Endothelial cell of umbilical vein (primary cell): ENCODE measurements around the gene TF. TPM values are rescaled to one million over a fixed set of nuclear protein-coding genes. Genes with fewer than 3 reads are reported as not detected.

Experiments
- BruUV-seq: library from RNA; stranded (reverse); fragments of 400-500 nt; replicated peaks from 2 replicates; lab custom pipeline; 2021; lab: Mats Ljungman, UMichigan
- CTCF ChIA-PET: fragments of 300-600, 350-600 bp; sonication (Branson Sonifier 250); formaldehyde crosslinking; loops from one replicate; lab custom pipeline; 2021; ENCODE audit warnings: antibody characterized with exemption, inconsistent platforms; lab: Charles Lee
- POLR2A ChIA-PET: fragments of 300-600, 350-600 bp; sonication (Branson Sonifier 250); formaldehyde crosslinking; loops from one replicate; lab custom pipeline; 2021; ENCODE audit warnings: antibody characterized with exemption, inconsistent platforms; lab: Charles Lee
- DNase-seq: peaks from one replicate; pipeline ENCODE4 v3.0.0-alpha.2; 2011; ENCODE audit warnings: low read depth, low spot score
- FAIRE-seq: peaks from 2 replicates; lab custom pipeline; 2011; peaks lifted over from hg19 to GRCh38; lab: Jason Lieb, UNC
- H2AFZ ChIP-seq: 2 replicates; pipeline ENCODE4 v1.6.0; 2012; ENCODE audit warnings: low read depth, low read length, control low read depth, inconsistent platforms
- H3K27ac ChIP-seq: 2 replicates; pipeline ENCODE4 v1.5.1; 2011; ENCODE audit warnings: low read depth, mild to moderate bottlenecking, control low read depth, low read length, moderate library complexity; ENCODE audit not compliant: insufficient read depth
- H3K27me3 ChIP-seq, 2 experiments: 2 replicates each; pipeline versions ENCODE4 v1.6.0 to v1.6.1; 2011; ENCODE audit warnings: low read length in 2 of 2, mixed read lengths in 1 of 2; ENCODE audit not compliant: control insufficient read depth in 2 of 2, insufficient read depth in 2 of 2
- H3K36me3 ChIP-seq, 2 experiments: 2 replicates in 1 of 2; 3 replicates in 1 of 2; pipeline ENCODE4 v1.5.1; 2011; ENCODE audit warnings: low read length in 2 of 2, mild to moderate bottlenecking in 1 of 2, moderate library complexity in 1 of 2; ENCODE audit not compliant: control insufficient read depth in 2 of 2, insufficient read depth in 2 of 2; ENCODE audit errors: extremely low read depth in 1 of 2
- H3K4me1 ChIP-seq: 3 replicates; pipeline ENCODE4 v1.5.1; 2011; ENCODE audit warnings: mild to moderate bottlenecking, low read length; ENCODE audit not compliant: control insufficient read depth, insufficient read depth; ENCODE audit errors: extremely low read depth
- H3K4me2 ChIP-seq: 2 replicates; pipeline ENCODE4 v1.6.1; 2011; ENCODE audit warnings: low read length, control low read depth, mixed read lengths; ENCODE audit not compliant: insufficient read depth
- H3K4me3 ChIP-seq, 3 experiments: fragments of 200-600 bp in 1 of 3; sonication (generic), shearing (Covaris generic) in 1 of 3; replicated peaks in 1 of 3; 2 replicates each; pipeline ENCODE4 v1.5.1; 2011 to 2016; ENCODE audit warnings: control low read depth in 3 of 3, low read length in 3 of 3, mild to moderate bottlenecking in 2 of 3, inconsistent platforms in 1 of 3, low read depth in 1 of 3, moderate library complexity in 1 of 3; ENCODE audit not compliant: insufficient read depth in 1 of 3
- H3K79me2 ChIP-seq: 2 replicates; pipeline ENCODE4 v1.6.0; 2012; ENCODE audit warnings: low read length, inconsistent platforms; ENCODE audit not compliant: control insufficient read depth, insufficient read depth
- H3K9ac ChIP-seq: replicated peaks from 2 replicates; pipeline ENCODE3; 2011; ENCODE audit warnings: low read length, control low read depth; ENCODE audit not compliant: insufficient read depth; ENCODE audit errors: extremely low read depth
- H3K9me1 ChIP-seq: replicated peaks from 3 replicates; pipeline ENCODE4 v1.6.0; 2011; ENCODE audit warnings: mild to moderate bottlenecking, low read length; ENCODE audit not compliant: control insufficient read depth, insufficient read depth; ENCODE audit errors: extremely low read depth
- H3K9me3 ChIP-seq: replicated peaks from 2 replicates; pipeline ENCODE4 v1.5.1; 2012; ENCODE audit warnings: low read length, inconsistent platforms; ENCODE audit not compliant: control insufficient read depth, insufficient read depth
- H4K20me1 ChIP-seq: replicated peaks from 2 replicates; pipeline ENCODE3; 2011; ENCODE audit warnings: mild to moderate bottlenecking, low read length; ENCODE audit not compliant: control insufficient read depth, insufficient read depth; ENCODE audit errors: extremely low read depth
- EZH2 ChIP-seq: IDR thresholded peaks from 2 replicates; pipeline ENCODE4 v1.6.1; 2012; ENCODE audit warnings: borderline replicate concordance, low read depth, mild to moderate bottlenecking, moderate library complexity, low read length, inconsistent platforms; ENCODE audit not compliant: severe bottlenecking
- FOS ChIP-seq: IDR thresholded peaks from 2 replicates; pipeline ENCODE4 v1.6.1; 2011; ENCODE audit warnings: mild to moderate bottlenecking, low read length, moderate library complexity, borderline replicate concordance; ENCODE audit not compliant: insufficient read depth
- GATA2 ChIP-seq: IDR thresholded peaks from 2 replicates; pipeline ENCODE4 v1.7.0; 2011; ENCODE audit warnings: low read depth, mild to moderate bottlenecking, moderate library complexity, mixed read lengths, low read length; ENCODE audit not compliant: insufficient read length, insufficient read depth
- JUN ChIP-seq: IDR thresholded peaks from 2 replicates; pipeline ENCODE4 v1.6.1; 2011; ENCODE audit warnings: borderline replicate concordance, low read depth; ENCODE audit not compliant: insufficient read length, insufficient read depth
- MAX ChIP-seq: IDR thresholded peaks from 2 replicates; pipeline ENCODE4 v1.6.1; 2011; ENCODE audit not compliant: insufficient read depth, insufficient read length
- MYC ChIP-seq: IDR thresholded peaks from one replicate; pipeline ENCODE4 v1.6.1; 2011; ENCODE audit warnings: mild to moderate bottlenecking, low read depth, low read length
- POLR2A ChIP-seq: IDR thresholded peaks from 2 replicates; pipeline ENCODE4 v1.6.1; 2012; ENCODE audit warnings: low read depth, mild to moderate bottlenecking, control low read depth, low read length
- POLR2AphosphoS5 ChIP-seq: IDR thresholded peaks from 2 replicates; pipeline ENCODE4 v1.6.1; 2012; ENCODE audit warnings: low read depth, mild to moderate bottlenecking, control low read depth, low read length, moderate library complexity; ENCODE audit not compliant: insufficient read depth
- dilution Hi-C: fragments of 300-500 bp; cut with MboI; formaldehyde crosslinking; loops from one replicate; pipeline ENCODE4 v1.15.0; 2019; ENCODE audit warnings: low sequenced_read_pairs; ENCODE audit not compliant: extremely low pct_ligation_motif_present
- intact Hi-C: fragments of 100-400 bp; cut with micrococcal nuclease; formaldehyde crosslinking; loops from one replicate; pipeline ENCODE4 v1.10.0; 2022
- polyA plus RNA-seq, 4 experiments: library from polyadenylated mRNA; depleted of rRNA in 3 of 4; stranded (reverse) in 3 of 4; unstranded in 1 of 4; fragments of >200 nt; gene quantifications; 2 replicates each; pipeline versions ENCODE4 v1.2.1 to v1.2.3, GENCODE V29; 2011 to 2012; ENCODE audit warnings: missing spikeins in 1 of 4
- total RNA-seq: library from RNA; stranded (reverse); gene quantifications from 2 replicates; pipeline ENCODE4 v1.2.3, GENCODE V29; 2021
- TF ChIP-seq, protein P1 (sequence below), 2 donors: IDR thresholded peaks; 1 replicate in 1 of 2; 2 replicates in 1 of 2; pipeline ENCODE4 v1.5.1; 2011; ENCODE audit warnings: low read length in 2 of 2, mild to moderate bottlenecking in 2 of 2, moderate library complexity in 2 of 2, control low read depth in 1 of 2, inconsistent platforms in 1 of 2, low read depth in 1 of 2; ENCODE audit not compliant: insufficient read depth in 1 of 2; ENCODE audit errors: extremely low read depth in 1 of 2

The TF gene
- total and polyA plus RNA-seq, 2 donors (not counting 3 experiments of a cell fraction or from before 2014, with no cell fraction given), result 0.32 to 0.69 TPM

- intact Hi-C loops, result no loop called here
These were observed 29.1 kb downstream of the TF start for GRCh38 chr3:133775309-133775708.

More at GRCh38 chr3:133775309-133775708, 29.1 kb downstream of the TF start:
- Histone ChIP-seq H3K27ac (no peak overlapping the region), H3K4me1 (no peaks in the 10 kb centered on the region), H3K4me2 (no peak overlapping the region), H3K36me3 (no peaks in the 10 kb centered on the region), H3K9me3 (no peaks in the 10 kb centered on the region), H2AFZ (no peak overlapping the region), H4K20me1 (no peaks in the 10 kb centered on the region), H3K27me3 (peaks cover 1 to 3% of the 10 kb centered on the region in 2 experiments), H3K9me1 (no peaks in the 10 kb centered on the region), H3K4me3 (no peak overlapping the region), H3K9ac (no peak overlapping the region), H3K79me2 (no peaks in the 10 kb centered on the region)
- FAIRE-seq (no peak), DNase-seq (no peak)
- ChIA-PET POLR2A (no interaction called here), CTCF (interaction anchor here (0.9 to 1.4 kb wide), 2 partner anchors 8 to 15 kb away, joined by 3 read pairs; no protein-coding TSS in a partner anchor)
- dilution Hi-C loops, result no loop called here
- TF ChIP-seq FOS (no peak), POLR2AphosphoS5 (no peak), MYC (no peak), JUN (no peak), POLR2A (no peak), MAX (no peak), GATA2 (no peak), EZH2 (no peak)
- TF ChIP-seq, protein P1, sequence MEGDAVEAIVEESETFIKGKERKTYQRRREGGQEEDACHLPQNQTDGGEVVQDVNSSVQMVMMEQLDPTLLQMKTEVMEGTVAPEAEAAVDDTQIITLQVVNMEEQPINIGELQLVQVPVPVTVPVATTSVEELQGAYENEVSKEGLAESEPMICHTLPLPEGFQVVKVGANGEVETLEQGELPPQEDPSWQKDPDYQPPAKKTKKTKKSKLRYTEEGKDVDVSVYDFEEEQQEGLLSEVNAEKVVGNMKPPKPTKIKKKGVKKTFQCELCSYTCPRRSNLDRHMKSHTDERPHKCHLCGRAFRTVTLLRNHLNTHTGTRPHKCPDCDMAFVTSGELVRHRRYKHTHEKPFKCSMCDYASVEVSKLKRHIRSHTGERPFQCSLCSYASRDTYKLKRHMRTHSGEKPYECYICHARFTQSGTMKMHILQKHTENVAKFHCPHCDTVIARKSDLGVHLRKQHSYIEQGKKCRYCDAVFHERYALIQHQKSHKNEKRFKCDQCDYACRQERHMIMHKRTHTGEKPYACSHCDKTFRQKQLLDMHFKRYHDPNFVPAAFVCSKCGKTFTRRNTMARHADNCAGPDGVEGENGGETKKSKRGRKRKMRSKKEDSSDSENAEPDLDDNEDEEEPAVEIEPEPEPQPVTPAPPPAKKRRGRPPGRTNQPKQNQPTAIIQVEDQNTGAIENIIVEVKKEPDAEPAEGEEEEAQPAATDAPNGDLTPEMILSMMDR (IDR thresholded peaks at IDR 0.05; ENCODE audit: extremely low read depth in 1 of 2, insufficient read depth in 1 of 2, low read depth in 1 of 2, low read length in 2 of 2), result no peak
- no TSS peak for BruUV-seq
